NCI-H82 (cell line): ENCODE measurements around the gene CD99L2.

Experiments used
- DNase-seq: peaks from one replicate; lab custom pipeline; 2025; lab: John Stamatoyannopoulos, UW

Gene CD99L2

GRCh38 chrX:150762258-150763165 lies 136.0 kb downstream of the CD99L2 start:
- no peak for DNase-seq

- peak; percentile 68 for DNase-seq
Measured at GRCh38 chrX:150761819-150762216, 136.7 kb downstream of the CD99L2 start.

GRCh38 chrX:150761176-150761818 lies 137.2 kb downstream of the CD99L2 start:
- DNase-seq, result peak; percentile 68

GRCh38 chrX:150759568-150760416 lies 138.7 kb downstream of the CD99L2 start:
- DNase-seq, result no peak

GRCh38 chrX:150757371-150757770 lies 141.1 kb downstream of the CD99L2 start:
- no peak for DNase-seq

- DNase-seq, result no peak
Measured at GRCh38 chrX:150753968-150754367, 144.5 kb downstream of the CD99L2 start.

GRCh38 chrX:150753357-150753756 lies 145.1 kb downstream of the CD99L2 start:
- DNase-seq, result no peak

- DNase-seq, result peak; percentile 26
Measured at GRCh38 chrX:150752124-150752523, 146.3 kb downstream of the CD99L2 start.

- DNase-seq, result no peak
Measured at GRCh38 chrX:150736475-150736874, 162.0 kb downstream of the CD99L2 start.

GRCh38 chrX:150731795-150732194 lies 166.7 kb downstream of the CD99L2 start:
- DNase-seq, result no peak

- DNase-seq, result no peak
Measured at GRCh38 chrX:150730719-150731118, 167.7 kb downstream of the CD99L2 start.

- no peak for DNase-seq
Measured at GRCh38 chrX:150729956-150730355, 168.5 kb downstream of the CD99L2 start.

GRCh38 chrX:150719621-150720020 lies 178.8 kb downstream of the CD99L2 start:
- DNase-seq, result no peak
